Osteoblast (primary cell): ENCODE data around the gene GADL1. TPM values are rescaled to one million over a fixed set of nuclear protein-coding genes. Genes with fewer than 3 reads are reported as not detected.

Source experiments
- DNase-seq: peaks from one replicate; pipeline ENCODE4 v3.0.0; 2011; ENCODE audit warnings: low spot score, mixed read lengths; ENCODE audit not compliant: insufficient read length; ENCODE audit errors: missing footprints
- H2AFZ ChIP-seq: 2 replicates; pipeline ENCODE4 v1.6.0; 2011; ENCODE audit warnings: mild to moderate bottlenecking, low read length
- H3K27ac ChIP-seq: 2 replicates; pipeline ENCODE4 v1.5.1; 2011; ENCODE audit warnings: mild to moderate bottlenecking, low read depth, low read length, moderate library complexity
- H3K27me3 ChIP-seq: 2 replicates; pipeline ENCODE4 v1.6.0; 2012; ENCODE audit warnings: mild to moderate bottlenecking, control low read depth, inconsistent platforms, low read length, moderate library complexity; ENCODE audit not compliant: insufficient read depth
- H3K36me3 ChIP-seq: 2 replicates; pipeline ENCODE4 v1.5.1; 2011; ENCODE audit warnings: mild to moderate bottlenecking, low read length, control low read depth, moderate library complexity; ENCODE audit not compliant: insufficient read depth
- H3K4me1 ChIP-seq: 2 replicates; pipeline ENCODE4 v1.5.1; 2011; ENCODE audit warnings: mild to moderate bottlenecking, low read length, control low read depth, moderate library complexity; ENCODE audit not compliant: insufficient read depth
- H3K4me2 ChIP-seq: 2 replicates; pipeline ENCODE4 v1.6.0; 2011; ENCODE audit warnings: mild to moderate bottlenecking, low read length; ENCODE audit not compliant: insufficient read depth
- H3K4me3 ChIP-seq: fragments of 200-600 bp; sonication (generic); 3 replicates; pipeline ENCODE4 v1.5.1; 2012; ENCODE audit warnings: mild to moderate bottlenecking, low read length, inconsistent platforms; ENCODE audit not compliant: insufficient read depth
- H3K79me2 ChIP-seq: 2 replicates; pipeline ENCODE4 v1.6.0; 2012; ENCODE audit warnings: mild to moderate bottlenecking, low read length, control low read depth, inconsistent platforms; ENCODE audit not compliant: insufficient read depth
- H3K9me3 ChIP-seq: 2 replicates; pipeline ENCODE4 v1.5.1; 2011; ENCODE audit warnings: low read depth, low read length, control low read depth
- H4K20me1 ChIP-seq: 2 replicates; pipeline ENCODE4 v1.6.0; 2012; ENCODE audit warnings: mild to moderate bottlenecking, low read length, control low read depth; ENCODE audit not compliant: insufficient read depth
- total RNA-seq: library from RNA; depleted of rRNA; stranded (reverse); fragments of >200 nt; gene quantifications from 2 replicates; pipeline ENCODE4 v1.2.3, GENCODE V29; 2012
- TF ChIP-seq, protein P1 (sequence below): IDR thresholded peaks from 2 replicates; pipeline ENCODE4 v1.5.1; 2011; ENCODE audit warnings: mild to moderate bottlenecking, low read depth, low read length, moderate library complexity; ENCODE audit errors: extremely low read depth

GADL1 gene
- total RNA-seq, 1 donor = not detected

- H3K9me3 ChIP-seq = no peaks in the 10 kb centered on the region
- TF ChIP-seq, protein P1, sequence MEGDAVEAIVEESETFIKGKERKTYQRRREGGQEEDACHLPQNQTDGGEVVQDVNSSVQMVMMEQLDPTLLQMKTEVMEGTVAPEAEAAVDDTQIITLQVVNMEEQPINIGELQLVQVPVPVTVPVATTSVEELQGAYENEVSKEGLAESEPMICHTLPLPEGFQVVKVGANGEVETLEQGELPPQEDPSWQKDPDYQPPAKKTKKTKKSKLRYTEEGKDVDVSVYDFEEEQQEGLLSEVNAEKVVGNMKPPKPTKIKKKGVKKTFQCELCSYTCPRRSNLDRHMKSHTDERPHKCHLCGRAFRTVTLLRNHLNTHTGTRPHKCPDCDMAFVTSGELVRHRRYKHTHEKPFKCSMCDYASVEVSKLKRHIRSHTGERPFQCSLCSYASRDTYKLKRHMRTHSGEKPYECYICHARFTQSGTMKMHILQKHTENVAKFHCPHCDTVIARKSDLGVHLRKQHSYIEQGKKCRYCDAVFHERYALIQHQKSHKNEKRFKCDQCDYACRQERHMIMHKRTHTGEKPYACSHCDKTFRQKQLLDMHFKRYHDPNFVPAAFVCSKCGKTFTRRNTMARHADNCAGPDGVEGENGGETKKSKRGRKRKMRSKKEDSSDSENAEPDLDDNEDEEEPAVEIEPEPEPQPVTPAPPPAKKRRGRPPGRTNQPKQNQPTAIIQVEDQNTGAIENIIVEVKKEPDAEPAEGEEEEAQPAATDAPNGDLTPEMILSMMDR = no peak
- H3K27ac ChIP-seq = no peak overlapping the region
- no peaks in the 10 kb centered on the region for H3K36me3 ChIP-seq
- peaks cover 7% of the 10 kb centered on the region for H3K4me1 ChIP-seq
- H2AFZ ChIP-seq = no peak overlapping the region
- no peaks in the 10 kb centered on the region for H3K27me3 ChIP-seq
- no peaks in the 10 kb centered on the region for H3K79me2 ChIP-seq
- no peak overlapping the region for H3K4me3 ChIP-seq
- H3K4me2 ChIP-seq = no peak overlapping the region
- H4K20me1 ChIP-seq = no peaks in the 10 kb centered on the region
- DNase-seq = no peak
These were observed 140.7 kb downstream of the GADL1 start for GRCh38 chr3:30753766-30754165.

- Histone ChIP-seq H3K27ac (no peak overlapping the region), H3K27me3 (no peaks in the 10 kb centered on the region), H3K4me2 (no peak overlapping the region), H3K79me2 (no peaks in the 10 kb centered on the region), H4K20me1 (no peaks in the 10 kb centered on the region), H3K4me1 (peaks cover 13% of the 10 kb centered on the region), H3K36me3 (no peaks in the 10 kb centered on the region), H2AFZ (no peak overlapping the region), H3K9me3 (no peaks in the 10 kb centered on the region), H3K4me3 (no peak overlapping the region)
- DNase-seq = no peak
- TF ChIP-seq, protein P1 = no peak
These were observed 141.5 kb downstream of the GADL1 start for GRCh38 chr3:30752970-30753369.

DNA sequence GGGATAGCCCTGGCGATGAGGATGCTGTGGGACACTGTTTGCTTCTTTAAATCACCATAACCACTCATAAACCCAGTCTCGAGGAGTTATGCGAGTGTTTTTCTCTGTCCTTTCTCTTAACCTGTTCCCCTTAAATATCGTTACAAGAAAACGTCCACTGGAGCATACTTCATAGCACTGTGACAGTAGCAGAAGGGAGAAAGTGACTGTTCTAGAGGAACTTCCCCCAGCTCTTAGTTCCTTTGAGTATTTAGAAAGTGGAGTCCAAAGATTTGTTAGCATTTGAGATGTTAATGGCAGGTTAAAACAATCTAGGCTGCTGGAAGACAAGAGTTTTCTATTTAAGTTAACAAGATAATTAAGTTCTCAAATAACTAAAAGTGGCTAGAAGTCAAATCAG lies 142.0 kb downstream of the GADL1 start:
- Histone ChIP-seq H3K27me3 (no peaks in the 10 kb centered on the region), H3K36me3 (no peaks in the 10 kb centered on the region), H4K20me1 (no peaks in the 10 kb centered on the region), H3K9me3 (no peaks in the 10 kb centered on the region), H3K4me3 (no peak overlapping the region), H2AFZ (no peak overlapping the region), H3K4me2 (no peak overlapping the region), H3K27ac (no peak overlapping the region), H3K4me1 (peaks cover 18% of the 10 kb centered on the region), H3K79me2 (no peaks in the 10 kb centered on the region)
- no peak for DNase-seq
- TF ChIP-seq, protein P1 = no peak

- H2AFZ ChIP-seq = no peak overlapping the region
- no peak overlapping the region for H3K27ac ChIP-seq
- no peak overlapping the region for H3K4me2 ChIP-seq
- H3K27me3 ChIP-seq = no peaks in the 10 kb centered on the region
- H3K9me3 ChIP-seq = no peaks in the 10 kb centered on the region
- peaks cover 18% of the 10 kb centered on the region for H3K4me1 ChIP-seq
- DNase-seq = no peak
- no peaks in the 10 kb centered on the region for H3K36me3 ChIP-seq
- TF ChIP-seq, protein P1 = peak; percentile 63
- no peak overlapping the region for H3K4me3 ChIP-seq
- H4K20me1 ChIP-seq = no peaks in the 10 kb centered on the region
- H3K79me2 ChIP-seq = no peaks in the 10 kb centered on the region
These were observed 142.7 kb downstream of the GADL1 start for GRCh38 chr3:30751610-30752299.
